Esophagus squamous epithelium (tissue), 4 donors: ENCODE results near the gene PRRG2.
"Not testable (repeated sequence)": the region's sequence is repeated elsewhere in the genome, so short reads cannot be mapped to it uniquely, and the experiment has no call there.

ENCODE experiments used
- POLR2A ChIP-seq, 4 donors: fragments of 450-650 bp; IDR thresholded peaks; one replicate each; pipeline ENCODE4 v1.6.1; 2017; ENCODE audit warnings: antibody characterized with exemption in 4 of 4, mild to moderate bottlenecking in 4 of 4, moderate library complexity in 3 of 4
- TF ChIP-seq, protein P1 (sequence below), 6 experiments: fragments of 450-650 bp in 4 of 6; fragments of 200-600 bp in 2 of 6; sonication (generic) in 2 of 6; IDR thresholded peaks; one replicate each; pipeline ENCODE4 v1.5.1; 2016 to 2019; ENCODE audit warnings: antibody characterized with exemption in 6 of 6, mild to moderate bottlenecking in 4 of 6, moderate library complexity in 4 of 6

DNA sequence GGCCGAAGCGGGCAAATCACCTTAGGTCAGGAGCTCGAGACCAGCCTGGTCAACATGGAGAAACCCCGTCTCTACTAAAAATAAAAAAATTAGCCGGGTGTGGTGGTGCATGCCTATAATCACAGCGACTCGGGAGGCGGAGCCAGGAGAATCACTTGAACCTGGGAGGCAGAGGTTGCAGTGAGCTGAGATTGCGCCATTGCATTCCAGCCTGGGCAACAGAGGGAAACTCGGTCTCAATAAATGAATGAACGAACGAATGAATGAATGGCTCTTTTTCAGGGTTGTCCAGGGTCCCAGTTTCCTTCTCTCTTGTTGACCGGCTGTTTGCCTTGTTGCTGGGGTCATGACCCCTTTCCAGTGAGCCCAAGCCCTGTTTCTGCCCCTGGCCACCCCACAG, 36.7 kb downstream of the PRRG2 start:
- TF ChIP-seq, protein P1, sequence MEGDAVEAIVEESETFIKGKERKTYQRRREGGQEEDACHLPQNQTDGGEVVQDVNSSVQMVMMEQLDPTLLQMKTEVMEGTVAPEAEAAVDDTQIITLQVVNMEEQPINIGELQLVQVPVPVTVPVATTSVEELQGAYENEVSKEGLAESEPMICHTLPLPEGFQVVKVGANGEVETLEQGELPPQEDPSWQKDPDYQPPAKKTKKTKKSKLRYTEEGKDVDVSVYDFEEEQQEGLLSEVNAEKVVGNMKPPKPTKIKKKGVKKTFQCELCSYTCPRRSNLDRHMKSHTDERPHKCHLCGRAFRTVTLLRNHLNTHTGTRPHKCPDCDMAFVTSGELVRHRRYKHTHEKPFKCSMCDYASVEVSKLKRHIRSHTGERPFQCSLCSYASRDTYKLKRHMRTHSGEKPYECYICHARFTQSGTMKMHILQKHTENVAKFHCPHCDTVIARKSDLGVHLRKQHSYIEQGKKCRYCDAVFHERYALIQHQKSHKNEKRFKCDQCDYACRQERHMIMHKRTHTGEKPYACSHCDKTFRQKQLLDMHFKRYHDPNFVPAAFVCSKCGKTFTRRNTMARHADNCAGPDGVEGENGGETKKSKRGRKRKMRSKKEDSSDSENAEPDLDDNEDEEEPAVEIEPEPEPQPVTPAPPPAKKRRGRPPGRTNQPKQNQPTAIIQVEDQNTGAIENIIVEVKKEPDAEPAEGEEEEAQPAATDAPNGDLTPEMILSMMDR (IDR thresholded peaks at IDR 0.05), result not testable (repeated sequence)
- TF ChIP-seq POLR2A (IDR thresholded peaks at IDR 0.05), result not testable (repeated sequence)
